HG03571 (cell line): ENCODE data around the gene DDX24.
A peak's percentile ranks its signal among the peaks of the same experiment; 100 is the strongest.

Experiments used
- ATAC-seq: cut with Tn5 transposase; IDR thresholded peaks from one replicate; pipeline ENCODE4 v1.9.1; 2021; ENCODE audit not compliant: unreplicated experiment

The DDX24 gene

GRCh38 chr14:94034886-94035285 is 46.1 kb downstream of the DDX24 start:
- no peak for ATAC-seq

DNA sequence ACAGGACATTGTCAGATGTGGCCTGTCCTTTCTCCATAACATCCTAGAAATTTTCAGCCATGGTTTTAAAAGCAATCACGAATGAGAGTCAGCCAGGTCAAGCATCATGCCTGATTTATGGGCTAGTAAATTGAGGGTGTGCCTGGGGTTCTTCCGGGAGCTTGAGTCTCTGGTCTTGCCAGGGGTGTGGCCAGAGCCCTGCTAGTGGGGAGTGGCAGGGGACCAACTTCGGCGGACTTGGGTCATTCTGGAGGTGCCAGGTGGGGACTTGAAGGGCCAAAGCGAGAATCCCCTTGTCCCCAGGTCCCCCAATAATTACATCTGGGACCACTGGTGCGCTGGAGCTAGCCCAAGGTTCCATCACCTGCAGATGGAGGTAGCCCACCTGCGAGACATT is 49.1 kb downstream of the DDX24 start:
- no peak for ATAC-seq

GRCh38 chr14:94031161-94031882 is 49.7 kb downstream of the DDX24 start:
- no peak for ATAC-seq

DNA sequence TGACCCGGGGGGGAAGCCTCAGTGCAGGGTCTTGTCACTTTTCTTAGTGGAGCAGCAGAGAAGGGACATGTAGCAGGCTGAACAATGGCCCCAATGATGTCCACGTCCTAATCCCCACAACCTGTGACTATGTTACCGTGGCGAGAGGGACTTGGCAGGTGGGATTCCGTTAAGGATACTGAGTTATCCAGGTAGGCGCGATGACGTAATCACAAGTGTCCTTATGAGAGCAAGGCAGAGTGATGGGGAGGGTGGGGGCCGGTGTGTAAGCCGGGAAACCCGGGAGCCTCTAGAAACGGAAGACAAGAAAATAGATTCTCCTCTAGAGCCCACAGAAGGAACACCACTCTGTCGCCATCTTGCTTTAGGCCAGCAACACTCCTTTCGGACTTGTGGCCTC is 50.4 kb downstream of the DDX24 start:
- ATAC-seq = no peak

DNA sequence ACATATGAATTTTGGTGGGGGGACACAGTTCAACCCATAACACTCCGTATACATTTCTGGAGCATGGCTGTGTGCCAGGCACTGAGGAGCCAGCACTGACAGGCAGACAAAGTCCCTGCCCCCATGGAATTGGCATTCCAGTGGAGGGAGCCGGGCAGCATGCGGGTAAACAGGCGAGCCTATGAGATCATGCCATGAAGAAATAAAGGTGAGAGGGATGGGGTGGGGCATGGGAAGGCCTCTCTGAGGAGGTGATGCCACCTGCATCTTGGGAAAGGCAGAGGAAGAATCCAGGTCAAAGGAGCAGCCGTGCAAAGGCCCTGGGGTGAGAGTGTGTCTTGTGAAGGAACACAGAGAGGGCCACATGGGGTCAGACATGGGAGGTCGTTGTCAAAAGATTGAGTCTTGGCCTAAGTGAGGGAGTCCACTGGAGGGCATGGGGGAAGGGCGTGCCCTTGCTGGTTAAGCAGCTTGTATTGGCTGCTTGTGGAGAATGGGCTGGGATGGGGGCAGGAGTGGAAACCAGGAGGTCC is 51.3 kb downstream of the DDX24 start:
- ATAC-seq = no peak

- no peak for ATAC-seq
Measured at GRCh38 chr14:94029265-94029664, 51.7 kb downstream of the DDX24 start.

DNA sequence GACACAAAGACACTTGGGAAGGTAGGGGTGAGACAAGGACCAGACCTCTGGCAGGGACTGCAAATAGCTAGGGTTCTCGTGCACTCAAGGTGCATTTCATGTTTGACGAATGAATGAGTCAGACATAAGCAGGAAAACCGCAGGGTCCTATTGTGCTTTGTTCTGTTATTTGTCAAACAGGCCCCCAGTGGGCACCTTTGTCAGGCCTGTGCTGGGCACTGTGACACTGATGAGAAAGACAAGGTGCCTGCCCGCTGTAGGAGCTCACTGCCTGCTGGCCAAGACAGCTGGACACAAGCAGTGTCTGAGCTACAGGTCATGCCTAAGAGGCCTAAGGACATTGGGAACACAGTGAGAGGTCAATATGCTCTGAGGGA is 52.6 kb downstream of the DDX24 start:
- ATAC-seq = no peak

DNA sequence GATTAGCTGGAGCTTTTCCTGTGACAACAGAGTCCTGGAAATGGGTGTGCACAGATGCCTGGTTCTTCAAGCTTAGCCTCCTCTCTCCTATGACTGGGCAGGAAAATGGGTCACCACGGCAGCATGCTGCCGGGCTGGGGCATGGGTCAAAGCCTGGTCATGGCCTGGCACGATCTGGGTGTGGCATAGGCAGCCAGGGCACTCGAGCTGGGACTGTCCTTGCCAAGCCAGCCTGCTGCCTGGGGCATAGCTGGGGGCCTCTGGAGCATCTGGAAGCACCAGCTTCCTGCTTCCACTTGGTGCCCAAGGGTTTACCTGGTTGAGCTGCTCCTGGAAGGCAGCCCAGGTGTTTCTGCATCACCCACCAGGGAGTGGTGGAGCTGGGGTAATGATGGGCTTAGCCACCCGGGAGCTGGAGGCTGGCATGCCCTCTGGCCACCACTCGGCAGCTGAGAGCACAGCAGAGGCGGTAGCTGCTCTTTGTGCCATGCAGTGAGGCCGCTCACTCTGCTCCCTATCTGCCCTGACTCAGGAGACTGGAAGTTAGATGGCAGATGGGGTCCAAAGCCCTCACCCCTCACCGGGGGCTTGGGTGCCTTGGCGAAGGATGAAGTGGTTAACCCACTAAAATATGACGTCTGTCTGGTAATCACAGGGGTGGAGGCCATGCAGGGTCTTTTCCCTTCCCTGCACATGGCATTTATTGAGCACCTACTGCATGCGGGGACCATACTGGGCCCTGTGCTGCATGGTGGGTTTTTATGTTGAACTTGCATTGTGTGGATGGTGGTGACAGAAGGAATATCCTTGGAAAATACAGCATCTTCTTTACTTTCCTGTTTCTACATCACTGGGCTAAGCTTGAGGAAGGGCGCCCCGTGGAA is 53.2 kb downstream of the DDX24 start:
- ATAC-seq = no peak

- no peak for ATAC-seq
Measured at GRCh38 chr14:94026889-94027469, 54.0 kb downstream of the DDX24 start.

DNA sequence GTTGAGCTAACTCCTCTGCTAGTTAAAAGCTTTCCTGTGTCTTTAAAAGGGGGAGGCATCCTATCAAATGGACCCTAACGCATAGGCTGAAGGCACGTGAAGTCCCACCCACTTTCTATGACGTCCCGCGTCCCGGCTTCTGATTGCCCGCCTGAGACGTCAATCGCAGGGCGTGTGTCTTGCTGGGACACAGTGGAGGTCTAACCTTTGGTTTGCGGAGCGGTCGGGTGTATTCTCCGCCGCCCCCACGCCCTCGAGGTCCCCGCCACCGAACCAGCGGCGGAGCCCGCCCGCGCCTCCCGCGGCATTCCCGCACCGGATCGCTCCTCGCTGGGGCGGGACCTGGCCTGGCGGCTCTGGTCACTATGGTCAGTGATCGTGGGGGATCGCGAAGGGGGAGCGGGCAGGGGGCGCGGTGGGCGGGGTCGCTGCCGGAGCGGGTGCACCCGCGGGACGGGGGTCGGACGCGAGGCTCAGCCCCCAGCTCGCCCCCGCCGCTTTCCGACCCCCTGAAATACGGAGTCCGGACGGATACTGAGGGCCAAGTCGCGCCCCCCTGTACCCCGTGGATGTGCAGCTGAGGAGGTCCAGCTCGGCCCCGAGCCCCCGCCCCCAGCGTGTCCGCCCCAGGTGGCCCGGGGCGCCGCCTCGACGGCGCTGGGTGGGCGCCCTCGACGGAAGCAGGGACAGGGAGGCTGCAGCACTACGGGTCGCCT is 54.7 kb downstream of the DDX24 start, which contains the start of gene OTUB2:
Gene OTUB2, plus strand, starts transcription at position 168 of the 716 bp plus-strand sequence. Its CDS starts 198 bp downstream, at position 366.
- ATAC-seq = peak; percentile 98

GRCh38 chr14:94025720-94026119 is 55.3 kb downstream of the DDX24 start:
- ATAC-seq = no peak

DNA sequence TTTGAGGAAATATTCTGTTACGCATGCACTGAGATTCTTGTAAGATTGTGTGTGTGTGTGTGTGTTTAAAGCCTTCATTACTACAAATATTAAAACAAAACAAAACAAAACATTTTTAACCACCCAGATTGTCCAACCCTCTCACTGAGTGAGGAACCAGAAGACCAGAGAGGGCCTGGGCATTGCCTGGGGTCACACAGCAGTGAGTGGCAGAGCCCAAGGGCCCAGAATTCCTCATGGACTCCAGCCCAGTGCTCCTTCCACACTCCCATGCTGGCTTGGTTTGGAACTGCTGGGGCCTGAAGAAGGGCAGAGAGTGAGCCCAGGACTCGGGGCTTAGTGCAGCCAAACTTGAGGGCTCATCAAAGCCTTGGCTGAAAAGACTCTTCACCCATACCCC is 56.5 kb downstream of the DDX24 start:
- ATAC-seq = no peak

GRCh38 chr14:94022532-94023411 is 58.2 kb downstream of the DDX24 start:
- no peak for ATAC-seq

GRCh38 chr14:94021416-94022157 is 59.4 kb downstream of the DDX24 start:
- no peak for ATAC-seq

- ATAC-seq = no peak
Measured at GRCh38 chr14:94021001-94021400, 60.0 kb downstream of the DDX24 start.

- no peak for ATAC-seq
Measured at GRCh38 chr14:94020267-94020666, 60.7 kb downstream of the DDX24 start.

DNA sequence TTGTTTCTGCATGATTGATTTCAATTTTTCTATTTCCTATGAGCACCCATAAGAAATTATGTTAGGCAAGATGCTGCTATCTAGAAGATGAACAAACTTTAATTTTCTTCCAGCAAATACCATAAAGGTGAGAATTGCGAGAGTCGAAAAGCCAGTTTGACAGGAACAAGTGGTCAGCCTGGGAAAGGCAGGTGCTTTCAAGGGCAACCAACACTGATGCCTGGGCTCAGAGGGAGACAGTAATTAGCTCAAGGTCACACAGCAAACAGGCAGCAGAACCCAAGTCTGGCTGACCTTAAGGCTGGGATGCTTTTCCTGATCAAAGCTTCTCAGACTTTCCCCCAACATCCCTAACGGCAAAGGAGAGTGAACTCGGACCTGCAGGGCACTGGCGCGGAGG is 61.7 kb downstream of the DDX24 start:
- ATAC-seq = no peak

DNA sequence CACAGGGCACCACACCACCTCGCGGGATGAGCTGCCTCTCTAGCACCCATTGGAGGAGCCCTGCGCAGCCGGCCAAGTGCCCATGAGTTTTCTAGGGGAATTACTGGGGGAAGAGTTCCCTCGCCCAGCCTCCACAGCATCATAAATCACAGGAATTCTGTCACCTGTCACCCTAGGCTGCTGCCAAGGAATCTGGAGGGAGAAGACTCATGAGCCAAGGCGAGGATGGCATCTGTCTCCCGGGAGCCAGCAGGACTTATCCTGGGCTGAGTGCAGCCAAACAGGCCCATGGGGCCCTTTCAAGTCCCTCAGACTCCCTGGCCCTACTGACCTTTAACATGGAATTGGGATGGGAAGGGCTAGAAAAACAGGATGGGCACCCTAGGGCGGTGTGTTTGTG is 62.7 kb downstream of the DDX24 start:
- no peak for ATAC-seq

GRCh38 chr14:94016446-94016976 is 64.5 kb downstream of the DDX24 start:
- ATAC-seq = no peak
